Astrocyte of the spinal cord (primary cell): Measurements from ENCODE around the gene UVSSA.

Source experiments
- DNase-seq: peaks from one replicate; pipeline ENCODE4 v3.0.0; 2011; ENCODE audit warnings: low read depth, low spot score
- H3K4me3 ChIP-seq: 2 replicates; pipeline ENCODE4 v1.5.1; 2011; ENCODE audit warnings: low read depth, mild to moderate bottlenecking, low read length, moderate library complexity
- in situ Hi-C: cut with HindIII; loops from 2 replicates; pipeline ENCODE4 v1.10.0; 2017; ENCODE audit warnings: low sequenced_read_pairs
- TF ChIP-seq, protein P1 (sequence below): IDR thresholded peaks from 2 replicates; pipeline ENCODE4 v1.5.1; 2012; ENCODE audit warnings: low read depth, mild to moderate bottlenecking, low read length, inconsistent platforms

Gene UVSSA

DNA sequence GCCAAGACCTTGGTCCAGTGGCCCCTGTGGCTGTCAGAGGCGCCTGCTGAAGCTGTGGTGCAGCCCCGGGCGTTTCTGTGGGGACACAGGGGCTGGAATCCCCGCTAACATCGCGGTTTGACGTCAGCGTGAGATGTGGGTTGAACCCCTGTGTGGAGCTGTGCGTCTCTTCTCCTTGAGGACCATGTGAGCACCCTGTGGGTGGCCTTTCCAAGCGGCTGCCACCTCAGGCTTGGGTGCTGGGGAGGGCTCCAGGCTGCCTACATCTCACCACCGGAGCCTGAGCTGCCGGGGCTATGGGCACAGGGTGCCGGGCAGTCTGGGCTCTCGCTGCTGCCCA, 27.7 kb downstream of the UVSSA start:
- in situ Hi-C loops: no loop called here
- TF ChIP-seq, protein P1, sequence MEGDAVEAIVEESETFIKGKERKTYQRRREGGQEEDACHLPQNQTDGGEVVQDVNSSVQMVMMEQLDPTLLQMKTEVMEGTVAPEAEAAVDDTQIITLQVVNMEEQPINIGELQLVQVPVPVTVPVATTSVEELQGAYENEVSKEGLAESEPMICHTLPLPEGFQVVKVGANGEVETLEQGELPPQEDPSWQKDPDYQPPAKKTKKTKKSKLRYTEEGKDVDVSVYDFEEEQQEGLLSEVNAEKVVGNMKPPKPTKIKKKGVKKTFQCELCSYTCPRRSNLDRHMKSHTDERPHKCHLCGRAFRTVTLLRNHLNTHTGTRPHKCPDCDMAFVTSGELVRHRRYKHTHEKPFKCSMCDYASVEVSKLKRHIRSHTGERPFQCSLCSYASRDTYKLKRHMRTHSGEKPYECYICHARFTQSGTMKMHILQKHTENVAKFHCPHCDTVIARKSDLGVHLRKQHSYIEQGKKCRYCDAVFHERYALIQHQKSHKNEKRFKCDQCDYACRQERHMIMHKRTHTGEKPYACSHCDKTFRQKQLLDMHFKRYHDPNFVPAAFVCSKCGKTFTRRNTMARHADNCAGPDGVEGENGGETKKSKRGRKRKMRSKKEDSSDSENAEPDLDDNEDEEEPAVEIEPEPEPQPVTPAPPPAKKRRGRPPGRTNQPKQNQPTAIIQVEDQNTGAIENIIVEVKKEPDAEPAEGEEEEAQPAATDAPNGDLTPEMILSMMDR: no peak
- no peak overlapping the region for H3K4me3 ChIP-seq
- no peak for DNase-seq

DNA sequence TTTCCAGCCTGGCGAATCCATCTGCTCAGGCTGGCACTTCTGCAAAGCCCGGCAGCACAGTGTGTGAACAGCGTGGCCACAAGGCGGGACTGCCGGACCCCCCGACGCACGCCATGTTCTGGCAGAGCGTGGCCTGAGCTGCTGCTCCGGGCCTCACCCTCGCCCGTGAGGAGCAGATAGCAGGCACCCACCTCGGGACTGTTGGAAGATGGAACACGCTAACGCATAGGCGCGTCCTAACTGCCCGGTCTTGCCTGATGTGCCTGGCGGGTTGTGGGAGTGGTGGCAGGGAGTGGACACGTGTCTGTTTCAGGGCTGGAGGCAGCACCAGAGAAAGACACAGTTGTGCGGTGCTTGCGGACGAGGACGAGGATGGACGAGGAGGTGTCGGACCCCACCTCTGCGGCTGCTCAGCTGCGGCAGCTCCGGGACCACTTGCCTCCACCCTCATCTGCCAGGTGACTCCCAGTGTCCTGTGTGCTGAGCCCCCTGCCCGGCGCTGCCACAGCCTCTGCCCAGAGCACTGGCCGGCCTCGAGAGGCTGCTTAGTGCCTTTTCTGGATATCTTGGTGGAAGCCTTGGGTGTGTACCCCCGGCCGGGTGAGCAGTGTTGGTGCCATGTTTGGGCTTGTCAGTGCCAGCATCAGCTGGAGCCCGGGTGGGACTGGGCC, 28.2 kb downstream of the UVSSA start:
- TF ChIP-seq, protein P1: no peak
- in situ Hi-C loops: no loop called here
- no peak for DNase-seq
- H3K4me3 ChIP-seq: no peak overlapping the region

DNA sequence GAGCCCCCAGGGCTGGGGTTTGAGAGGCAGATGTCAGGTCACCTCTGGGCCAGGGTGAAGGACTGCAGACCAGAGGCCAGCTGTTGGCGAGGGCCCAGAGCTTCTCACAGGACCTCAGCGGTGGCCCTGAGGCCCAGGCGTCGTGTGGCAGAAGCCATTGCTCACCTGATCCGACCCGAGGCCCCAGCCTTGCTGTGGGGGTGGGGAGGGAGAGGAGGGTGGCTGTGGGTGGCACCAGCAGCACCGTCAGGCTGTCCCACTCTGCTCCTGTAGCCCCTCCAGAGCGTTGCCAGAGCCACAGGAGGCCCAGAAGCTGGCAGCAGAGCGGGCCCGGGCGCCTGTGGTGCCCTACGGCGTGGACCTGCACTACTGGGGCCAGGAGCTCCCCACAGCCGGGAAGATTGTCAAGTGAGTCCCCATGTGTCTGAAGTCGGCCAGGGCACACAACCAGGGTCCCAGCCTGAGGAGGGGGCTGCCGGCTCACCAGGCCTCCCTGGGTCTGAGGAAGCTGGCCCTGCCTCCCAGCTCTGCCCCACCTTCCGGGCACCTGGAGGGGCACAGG, 28.8 kb downstream of the UVSSA start:
- DNase-seq: no peak
- H3K4me3 ChIP-seq: no peak overlapping the region
- TF ChIP-seq, protein P1: no peak
- in situ Hi-C loops: no loop called here

DNA sequence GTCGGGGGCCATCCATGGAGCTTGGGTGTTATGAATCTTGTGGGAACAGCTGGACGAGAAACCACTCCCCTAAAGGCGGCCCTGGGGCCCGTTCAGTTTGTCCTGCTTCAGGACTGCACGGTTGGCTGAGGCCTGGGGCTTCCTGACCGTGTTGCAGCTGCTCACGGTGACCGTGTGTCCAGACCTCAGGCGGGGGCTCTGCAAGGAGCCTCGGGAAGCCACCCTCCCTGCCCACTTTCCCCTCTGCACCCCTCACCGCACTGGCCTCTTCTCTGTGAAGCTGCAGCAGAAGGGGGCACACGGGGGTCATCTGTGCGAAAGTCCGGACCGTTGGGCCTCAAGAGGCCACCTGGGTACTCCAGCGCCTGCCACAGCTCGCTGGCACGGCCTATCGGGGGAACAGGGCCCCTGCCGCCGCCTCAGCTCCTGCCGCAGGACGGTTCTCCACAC, 29.4 kb downstream of the UVSSA start:
- no peak overlapping the region for H3K4me3 ChIP-seq
- TF ChIP-seq, protein P1: no peak
- in situ Hi-C loops: no loop called here
- DNase-seq: no peak

DNA sequence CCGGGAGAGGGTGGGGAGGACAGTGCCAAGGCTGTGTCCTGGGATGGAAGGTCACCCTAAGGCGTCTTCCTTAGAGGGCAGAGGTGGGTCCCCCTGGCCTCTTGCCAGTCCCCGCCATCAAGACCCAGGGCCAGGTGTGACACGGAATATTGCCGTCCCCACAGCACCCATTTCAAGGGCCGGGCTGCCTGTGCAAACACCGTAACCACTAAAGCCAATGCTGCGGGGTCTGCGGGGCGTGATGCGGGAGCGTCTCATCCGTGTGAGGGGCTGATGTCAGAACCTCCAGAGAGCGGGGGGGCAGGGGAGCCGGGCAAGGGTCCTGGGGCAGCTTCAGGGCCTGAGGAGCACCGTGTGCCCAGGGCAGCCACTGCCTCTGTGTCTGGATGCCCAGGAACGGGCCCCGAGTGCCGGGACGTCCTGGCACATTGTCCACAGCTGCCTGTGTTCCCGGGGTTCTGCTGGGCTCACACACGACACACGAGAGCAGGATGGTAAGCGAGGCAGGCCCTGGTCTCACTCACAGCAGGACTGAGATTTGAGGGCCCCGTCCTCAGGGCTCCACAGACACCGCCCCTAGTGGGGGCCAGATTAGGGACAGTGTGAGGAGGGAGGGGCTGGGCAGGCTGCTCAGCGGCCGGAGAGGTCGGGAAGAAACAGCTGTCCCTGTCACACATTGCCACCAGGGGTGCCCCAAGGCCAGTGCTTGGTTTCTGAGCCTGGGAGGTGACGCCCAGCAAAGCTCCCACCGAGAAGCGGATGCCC, 30.0 kb downstream of the UVSSA start:
- in situ Hi-C loops: no loop called here
- TF ChIP-seq, protein P1: no peak
- DNase-seq: no peak
- H3K4me3 ChIP-seq: no peak overlapping the region

DNA sequence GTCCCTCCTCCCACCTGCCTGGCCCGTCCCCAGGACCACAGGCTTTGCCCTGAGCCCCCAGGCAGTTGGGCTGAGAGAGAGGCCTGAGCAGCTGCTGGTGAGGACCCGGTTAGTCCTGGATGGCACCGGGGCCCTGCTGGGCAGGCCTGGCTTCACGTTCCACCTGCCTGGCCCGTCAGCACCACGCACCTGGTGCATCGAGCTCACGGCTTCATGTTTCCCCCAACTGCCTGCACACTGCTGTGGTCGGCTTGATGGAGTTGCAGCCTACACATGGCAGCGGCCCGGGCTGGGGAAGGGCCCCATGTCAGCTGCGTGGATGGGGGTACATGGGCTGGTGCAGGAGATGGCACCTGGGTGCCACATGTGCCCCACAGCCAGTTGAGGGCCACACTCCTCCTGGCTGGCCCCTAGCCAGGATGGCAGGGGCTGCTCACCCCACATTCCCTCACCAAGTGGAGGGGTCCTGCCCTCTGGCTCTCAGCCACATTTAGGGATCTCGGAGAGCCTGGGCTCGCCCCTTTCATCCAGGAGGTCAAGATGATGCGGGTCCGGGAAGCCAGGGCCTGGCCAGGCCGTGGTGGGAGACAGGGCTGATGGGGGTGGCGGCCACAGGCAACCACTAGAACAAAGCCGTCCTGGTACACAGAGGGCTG, 30.7 kb downstream of the UVSSA start:
- no peak overlapping the region for H3K4me3 ChIP-seq
- in situ Hi-C loops: no loop called here
- TF ChIP-seq, protein P1: no peak
- no peak for DNase-seq
